Measurements from ENCODE around the gene DNAJA3.

The DNAJA3 gene

GRCh38 chr16:4431023-4431422, 5.4 kb downstream of the DNAJA3 start:
- no peak for DNase-seq (ENCODE audit: low read depth)
- no peak for TF ChIP-seq CTCF (conservative IDR thresholded peaks at IDR 0.05; ENCODE audit: low read depth, low read length)
- no peak overlapping the region for H3K4me3 ChIP-seq (ENCODE audit: low read depth, low read length)

GRCh38 chr16:4433228-4433627, 7.6 kb downstream of the DNAJA3 start:
- DNase-seq (ENCODE audit: low read depth), result no peak
- TF ChIP-seq CTCF (conservative IDR thresholded peaks at IDR 0.05; ENCODE audit: low read depth, low read length), result no peak
- no peak overlapping the region for H3K4me3 ChIP-seq (ENCODE audit: low read depth, low read length)

- no peak for TF ChIP-seq CTCF (conservative IDR thresholded peaks at IDR 0.05; ENCODE audit: low read depth, low read length)
- H3K4me3 ChIP-seq (ENCODE audit: low read depth, low read length), result no peak overlapping the region
- DNase-seq (ENCODE audit: low read depth), result no peak
These were observed 8.5 kb downstream of the DNAJA3 start for GRCh38 chr16:4433914-4434787.

- peak; percentile 59 for DNase-seq (ENCODE audit: low read depth)
- TF ChIP-seq CTCF (conservative IDR thresholded peaks at IDR 0.05; ENCODE audit: low read depth, low read length), result no peak
- H3K4me3 ChIP-seq (ENCODE audit: low read depth, low read length), result no peak overlapping the region
These were observed 9.8 kb downstream of the DNAJA3 start for GRCh38 chr16:4435337-4436067.

GRCh38 chr16:4437366-4437765, 11.7 kb downstream of the DNAJA3 start:
- DNase-seq (ENCODE audit: low read depth), result no peak
- no peak for TF ChIP-seq CTCF (conservative IDR thresholded peaks at IDR 0.05; ENCODE audit: low read depth, low read length)
- H3K4me3 ChIP-seq (ENCODE audit: low read depth, low read length), result no peak overlapping the region

- DNase-seq (ENCODE audit: low read depth), result no peak
- no peak overlapping the region for H3K4me3 ChIP-seq (ENCODE audit: low read depth, low read length)
- TF ChIP-seq CTCF (conservative IDR thresholded peaks at IDR 0.05; ENCODE audit: low read depth, low read length), result no peak
These were observed 16.7 kb downstream of the DNAJA3 start for GRCh38 chr16:4442371-4442770.

All from choroid plexus epithelial cell (primary cell).